Ishikawa (cell line): Measurements from ENCODE around the gene HTRA3.

Experiments used
- CEBPB ChIP-seq: IDR thresholded peaks from 2 replicates; pipeline ENCODE4 v1.6.1; 2012
- CREB1 ChIP-seq: IDR thresholded peaks from 2 replicates; pipeline ENCODE4 v1.6.1; 2012; ENCODE audit warnings: low read depth
- EGR1 ChIP-seq: IDR thresholded peaks from 2 replicates; pipeline ENCODE4 v1.6.1; 2012
- EP300 ChIP-seq: IDR thresholded peaks from 2 replicates; pipeline ENCODE4 v1.6.1; 2012; ENCODE audit warnings: borderline replicate concordance
- FOXM1 ChIP-seq: IDR thresholded peaks from 2 replicates; pipeline ENCODE4 v1.6.1; 2012; ENCODE audit warnings: low read depth, borderline replicate concordance
- NFIC ChIP-seq: IDR thresholded peaks from 2 replicates; pipeline ENCODE4 v1.6.1; 2012
- RAD21 ChIP-seq: IDR thresholded peaks from 2 replicates; pipeline ENCODE4 v1.6.1; 2012; ENCODE audit warnings: low read depth
- REST ChIP-seq: IDR thresholded peaks from 2 replicates; pipeline ENCODE4 v1.6.1; 2012; ENCODE audit warnings: low read depth, mild to moderate bottlenecking
- TAF1 ChIP-seq: IDR thresholded peaks from 2 replicates; pipeline ENCODE4 v1.6.1; 2012; ENCODE audit warnings: low read depth, mild to moderate bottlenecking
- TCF12 ChIP-seq: IDR thresholded peaks from 2 replicates; pipeline ENCODE4 v1.6.1; 2012; ENCODE audit warnings: low read depth
- TEAD4 ChIP-seq: IDR thresholded peaks from 2 replicates; pipeline ENCODE4 v1.6.1; 2012
- USF1 ChIP-seq: IDR thresholded peaks from 2 replicates; pipeline ENCODE4 v1.6.1; 2012
- YY1 ChIP-seq: IDR thresholded peaks from 2 replicates; pipeline ENCODE4 v1.6.1; 2012; ENCODE audit warnings: low read depth
- ZBTB7A ChIP-seq: IDR thresholded peaks from 2 replicates; pipeline ENCODE4 v1.6.1; 2012; ENCODE audit warnings: low read depth
- TF ChIP-seq, protein P1 (sequence below): IDR thresholded peaks from 2 replicates; pipeline ENCODE4 v1.6.1; 2012

HTRA3 gene

GRCh38 chr4:8245884-8246833 lies 23.4 kb upstream of the HTRA3 start:
- no peak for TF ChIP-seq FOXM1
- no peak for TF ChIP-seq TEAD4
- TF ChIP-seq ZBTB7A, result no peak
- no peak for TF ChIP-seq CREB1
- no peak for TF ChIP-seq RAD21
- TF ChIP-seq YY1, result no peak
- TF ChIP-seq USF1, result no peak
- no peak for TF ChIP-seq TCF12
- TF ChIP-seq EP300, result no peak
- no peak for TF ChIP-seq NFIC
- TF ChIP-seq CEBPB, result no peak
- TF ChIP-seq EGR1, result no peak
- no peak for TF ChIP-seq REST
- TF ChIP-seq TAF1, result no peak
- TF ChIP-seq, protein P1, sequence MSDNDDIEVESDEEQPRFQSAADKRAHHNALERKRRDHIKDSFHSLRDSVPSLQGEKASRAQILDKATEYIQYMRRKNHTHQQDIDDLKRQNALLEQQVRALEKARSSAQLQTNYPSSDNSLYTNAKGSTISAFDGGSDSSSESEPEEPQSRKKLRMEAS, result no peak

GRCh38 chr4:8247047-8247930 lies 22.3 kb upstream of the HTRA3 start:
- TF ChIP-seq USF1 (no peak), CEBPB (no peak), RAD21 (no peak), FOXM1 (no peak), TCF12 (no peak), TEAD4 (no peak), NFIC (no peak), REST (no peak)
- TF ChIP-seq, protein P1, result no peak

DNA sequence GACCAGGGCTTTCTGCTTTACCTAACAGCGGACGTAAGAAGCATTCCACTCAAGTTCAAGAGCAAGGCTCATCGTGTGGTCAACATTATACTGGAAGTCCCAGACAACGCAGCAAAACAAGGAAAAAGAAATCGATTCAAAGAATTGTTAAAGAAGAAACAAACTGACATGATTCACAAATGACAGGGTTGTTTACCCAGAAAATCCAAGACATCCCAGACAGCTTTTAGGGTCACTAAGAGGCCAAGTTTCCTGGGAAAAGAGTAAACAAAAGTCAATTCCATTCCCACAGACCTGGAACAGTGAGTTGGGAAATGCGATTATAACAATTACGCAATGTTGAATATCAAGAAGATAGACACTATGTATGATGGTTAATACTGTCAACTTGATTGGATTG lies 21.5 kb upstream of the HTRA3 start:
- TF ChIP-seq, protein P1, result no peak
- TF ChIP-seq CEBPB, result peak; percentile 48

DNA sequence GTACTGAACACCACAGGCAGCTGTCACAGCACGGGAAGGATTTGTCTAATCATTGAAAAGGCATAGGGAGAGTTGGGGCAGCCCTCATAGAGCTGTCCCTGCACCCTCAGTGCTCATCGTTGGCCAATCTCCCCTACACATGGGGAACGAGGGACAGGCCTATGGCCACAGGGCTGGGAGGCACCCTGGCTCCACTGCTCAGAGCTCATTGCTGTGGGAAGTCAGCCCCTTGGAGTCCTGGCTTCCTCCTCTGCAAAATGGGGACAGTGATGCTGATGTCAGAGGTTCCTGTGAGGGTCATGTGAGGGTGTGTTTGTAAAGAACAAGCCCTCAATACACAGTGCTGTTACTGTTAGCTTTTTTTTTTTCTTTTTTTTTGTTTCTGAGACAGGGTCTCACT lies 19.3 kb upstream of the HTRA3 start:
- TF ChIP-seq TEAD4 (no peak), TCF12 (no peak), YY1 (no peak), REST (no peak), EGR1 (no peak), ZBTB7A (no peak), CEBPB (no peak), USF1 (no peak), NFIC (no peak), FOXM1 (no peak), EP300 (no peak), TAF1 (no peak), CREB1 (no peak)
